ENCODE measurements around the gene TMEM176B. TPM values are rescaled to one million over a fixed set of nuclear protein-coding genes. Genes with fewer than 3 reads are reported as not detected.

Gene TMEM176B
- 0.30 TPM in 1 of 2 replicates, not detected in the other for total RNA-seq

GRCh38 chr7:150799741-150800580 is at the start of gene TMEM176B:
TMEM176B (minus strand) TSS chr7:150800364; CDS start chr7:150796569, 3,795 bp downstream.

DNA sequence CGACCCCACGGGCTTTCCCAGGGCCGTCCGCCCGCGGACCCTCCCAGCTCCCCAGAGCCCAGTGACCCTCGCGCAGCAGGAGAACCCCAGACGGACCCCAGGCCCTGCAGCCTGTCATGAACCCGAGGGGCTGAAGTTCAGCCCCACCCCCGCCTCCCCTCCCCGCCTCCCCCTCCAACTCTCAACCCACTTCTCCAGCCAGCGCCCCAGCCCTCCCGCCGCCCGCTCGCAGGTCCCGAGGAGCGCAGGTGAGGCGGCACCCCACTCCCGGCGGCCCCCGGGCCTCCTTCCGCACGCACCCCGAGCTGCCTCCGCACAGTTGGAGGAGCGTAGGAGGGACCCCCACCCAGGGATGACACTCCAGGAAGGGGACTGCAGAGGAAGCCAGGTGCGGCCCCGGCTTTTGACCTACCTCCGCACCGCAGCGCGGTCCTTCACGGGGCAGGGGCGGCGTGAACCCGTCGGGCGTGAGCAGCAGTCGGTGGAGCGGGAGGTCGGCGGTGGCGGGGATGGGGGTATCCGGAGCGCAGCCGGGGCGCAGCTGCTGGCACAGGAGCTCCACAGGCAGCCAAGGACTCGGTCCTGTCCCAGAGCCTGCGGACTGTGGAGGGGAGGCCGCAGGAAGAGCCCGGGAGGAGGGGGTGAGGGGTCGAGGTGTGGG is 547 bp upstream of the TMEM176B start, which contains the start of gene TMEM176A:
Gene TMEM176A, plus strand, starts transcription at position 189 of the 661 bp plus-strand sequence. CDS start 782 bp downstream, outside the sequence.

Other genes with a start within 250 kb of the TMEM176B start
- gene GIMAP4, start 233.0 kb downstream of the TMEM176B start, total RNA-seq, result not detected in 2 replicates
- not detected in 2 replicates for gene GIMAP6, start 168.0 kb downstream of the TMEM176B start, total RNA-seq
- gene GIMAP2, start 114.7 kb downstream of the TMEM176B start, total RNA-seq, result 0.15 and 0.34 TPM in 2 replicates
- gene GIMAP1, start 83.8 kb downstream of the TMEM176B start, total RNA-seq, result not detected in 2 replicates
- gene GIMAP5, start 62.9 kb downstream of the TMEM176B start, total RNA-seq, result not detected in 2 replicates
- 0.15 and 0.50 TPM in 2 replicates for gene TMEM176A, start 405 bp upstream of the TMEM176B start, total RNA-seq
- not detected in 2 replicates for gene AOC1, start 52.2 kb upstream of the TMEM176B start, total RNA-seq
- gene KCNH2, start 178.0 kb upstream of the TMEM176B start, total RNA-seq, result 0.15 TPM in 1 of 2 replicates, not detected in the other
- 4.3 and 4.9 TPM in 2 replicates for gene NOS3, start 190.7 kb upstream of the TMEM176B start, total RNA-seq
- 0.15 TPM in 1 of 2 replicates, not detected in the other for gene ATG9B, start 224.1 kb upstream of the TMEM176B start, total RNA-seq
- 41.2 and 44.2 TPM in 2 replicates for gene ABCB8, start 228.1 kb upstream of the TMEM176B start, total RNA-seq
- under 0.01 and 0.17 TPM in 2 replicates for gene ASIC3, start 248.2 kb upstream of the TMEM176B start, total RNA-seq

All from bronchus fibroblast of lung (primary cell).